ENCODE measurements around the gene ADGRV1. TPM values are rescaled to one million over a fixed set of nuclear protein-coding genes. Genes with fewer than 3 reads are reported as not detected.

The ADGRV1 gene
- total and polyA plus RNA-seq, 2 donors (not counting 3 experiments of a cell fraction or from before 2014, with no cell fraction given) = 0.11 to 0.55 TPM

- no peak overlapping the region for H3K4me2 ChIP-seq (ENCODE audit: insufficient read depth, low read length)
Measured at GRCh38 chr5:91154338-91154737, 595.7 kb downstream of the ADGRV1 start.

More at GRCh38 chr5:91154338-91154737, 595.7 kb downstream of the ADGRV1 start:
- no peaks in the 10 kb centered on the region for H4K20me1 ChIP-seq (replicated peaks; ENCODE audit: control insufficient read depth, extremely low read depth, insufficient read depth, low read length)
- H3K79me2 ChIP-seq (ENCODE audit: control insufficient read depth, insufficient read depth, low read length) = no peaks in the 10 kb centered on the region
- no peaks in the 10 kb centered on the region for H3K36me3 ChIP-seq (ENCODE audit: control insufficient read depth in 2 of 2, extremely low read depth in 1 of 2, insufficient read depth in 2 of 2, low read length in 2 of 2)
- peaks cover 24% of the 10 kb centered on the region for H3K4me1 ChIP-seq (ENCODE audit: control insufficient read depth, extremely low read depth, insufficient read depth, low read length)
- H3K9me1 ChIP-seq (replicated peaks; ENCODE audit: control insufficient read depth, extremely low read depth, insufficient read depth, low read length) = no peaks in the 10 kb centered on the region
- no peak overlapping the region for H3K4me3 ChIP-seq (replicated peaks in 1 of 3; ENCODE audit: insufficient read depth in 1 of 3, low read depth in 1 of 3, low read length in 3 of 3)
- CTCF ChIA-PET = no interaction called here
- no TSS peak for BruUV-seq (replicated peaks)
- H2AFZ ChIP-seq (ENCODE audit: low read depth, low read length) = no peak overlapping the region
- POLR2A ChIA-PET = interaction anchor here (0.6 kb wide), 1 partner anchor 210 kb away, joined by 3 read pairs; no protein-coding TSS in a partner anchor
- intact Hi-C loops (cut with micrococcal nuclease) (no loop called here), dilution Hi-C loops (cut with MboI; ENCODE audit: extremely low pct_ligation_motif_present, low sequenced_read_pairs) (no loop called here)
- H3K9me3 ChIP-seq (replicated peaks; ENCODE audit: control insufficient read depth, insufficient read depth, low read length) = no peaks in the 10 kb centered on the region
- no peak overlapping the region for H3K27ac ChIP-seq (ENCODE audit: insufficient read depth, low read depth, low read length)
- H3K9ac ChIP-seq (replicated peaks; ENCODE audit: extremely low read depth, insufficient read depth, low read length) = no peak overlapping the region
- FAIRE-seq (no peak), DNase-seq (ENCODE audit: low read depth, low spot score) (no peak)
- TF ChIP-seq MAX (IDR thresholded peaks at IDR 0.05; ENCODE audit: insufficient read depth, insufficient read length) = no peak
- no peak for TF ChIP-seq POLR2A (IDR thresholded peaks at IDR 0.05; ENCODE audit: low read depth, low read length)
- TF ChIP-seq EZH2 (IDR thresholded peaks at IDR 0.05; ENCODE audit: borderline replicate concordance, low read depth, low read length, severe bottlenecking) = no peak
- TF ChIP-seq CTCF (IDR thresholded peaks at IDR 0.05; ENCODE audit: extremely low read depth in 1 of 2, insufficient read depth in 1 of 2, low read depth in 1 of 2, low read length in 2 of 2) = no peak
- TF ChIP-seq POLR2AphosphoS5 (IDR thresholded peaks at IDR 0.05; ENCODE audit: insufficient read depth, low read depth, low read length) = no peak
- TF ChIP-seq MYC (IDR thresholded peaks at IDR 0.05; ENCODE audit: low read depth, low read length) = no peak
- no peak for TF ChIP-seq JUN (IDR thresholded peaks at IDR 0.05; ENCODE audit: borderline replicate concordance, insufficient read depth, insufficient read length, low read depth)
- TF ChIP-seq GATA2 (IDR thresholded peaks at IDR 0.05; ENCODE audit: insufficient read depth, insufficient read length, low read depth, low read length) = no peak
- H3K27me3 ChIP-seq (ENCODE audit: control insufficient read depth in 2 of 2, insufficient read depth in 2 of 2, low read length in 2 of 2) = no peaks in the 10 kb centered on the region
